Calu3 (cell line): ENCODE data around the gene C8G. TPM values are rescaled to one million over a fixed set of nuclear protein-coding genes. Genes with fewer than 3 reads are reported as not detected.

ENCODE experiments used
- BruUV-seq: library from RNA; stranded (reverse); fragments of 400-500 nt; replicated peaks from 2 replicates; lab custom pipeline; 2021; lab: Mats Ljungman, UMichigan
- CTCF ChIA-PET: fragments of 300-600 bp; sonication (Branson Sonifier 250); formaldehyde crosslinking; loops from one replicate; lab custom pipeline; 2022; ENCODE audit warnings: antibody characterized with exemption; lab: Charles Lee
- DNase-seq: peaks from one replicate; pipeline ENCODE4 v3.0.0; 2022
- H3K27ac Mint-ChIP-seq: one replicate; pipeline ENCODE4 v1.8.0; 2022; ENCODE audit warnings: mixed read lengths; ENCODE audit not compliant: unreplicated experiment
- H3K27me3 Mint-ChIP-seq: one replicate; pipeline ENCODE4 v1.8.0; 2022; ENCODE audit warnings: mixed read lengths; ENCODE audit not compliant: unreplicated experiment
- H3K36me3 Mint-ChIP-seq: one replicate; pipeline ENCODE4 v1.8.0; 2022; ENCODE audit warnings: mild to moderate bottlenecking, moderate library complexity, mixed read lengths; ENCODE audit not compliant: insufficient read depth, unreplicated experiment
- H3K4me1 Mint-ChIP-seq: one replicate; pipeline ENCODE4 v1.8.0; 2022; ENCODE audit warnings: mild to moderate bottlenecking, low read depth, mixed read lengths; ENCODE audit not compliant: unreplicated experiment
- H3K4me3 Mint-ChIP-seq: one replicate; pipeline ENCODE4 v1.8.0; 2022; ENCODE audit warnings: mild to moderate bottlenecking, low read depth, moderate library complexity, mixed read lengths; ENCODE audit not compliant: unreplicated experiment
- H3K9me3 Mint-ChIP-seq: one replicate; pipeline ENCODE4 v1.8.0; 2022; ENCODE audit warnings: low read depth, mixed read lengths; ENCODE audit not compliant: unreplicated experiment
- CTCF ChIP-seq: fragments of 200-600 bp; IDR thresholded peaks from one replicate; pipeline ENCODE4 v1.8.0; 2022; ENCODE audit warnings: antibody characterized with exemption; ENCODE audit not compliant: unreplicated experiment
- intact Hi-C: fragments of 100-400 bp; cut with micrococcal nuclease; formaldehyde crosslinking; loops from one replicate; pipeline ENCODE4 v1.10.0; 2022; ENCODE audit not compliant: unreplicated experiment
- total RNA-seq: library from RNA; stranded (reverse); gene quantifications from 2 replicates; pipeline ENCODE4 v1.2.3, GENCODE V29; 2022

The C8G gene
- total RNA-seq, 1 experiment from 2014 or later = 3.9 TPM

DNA sequence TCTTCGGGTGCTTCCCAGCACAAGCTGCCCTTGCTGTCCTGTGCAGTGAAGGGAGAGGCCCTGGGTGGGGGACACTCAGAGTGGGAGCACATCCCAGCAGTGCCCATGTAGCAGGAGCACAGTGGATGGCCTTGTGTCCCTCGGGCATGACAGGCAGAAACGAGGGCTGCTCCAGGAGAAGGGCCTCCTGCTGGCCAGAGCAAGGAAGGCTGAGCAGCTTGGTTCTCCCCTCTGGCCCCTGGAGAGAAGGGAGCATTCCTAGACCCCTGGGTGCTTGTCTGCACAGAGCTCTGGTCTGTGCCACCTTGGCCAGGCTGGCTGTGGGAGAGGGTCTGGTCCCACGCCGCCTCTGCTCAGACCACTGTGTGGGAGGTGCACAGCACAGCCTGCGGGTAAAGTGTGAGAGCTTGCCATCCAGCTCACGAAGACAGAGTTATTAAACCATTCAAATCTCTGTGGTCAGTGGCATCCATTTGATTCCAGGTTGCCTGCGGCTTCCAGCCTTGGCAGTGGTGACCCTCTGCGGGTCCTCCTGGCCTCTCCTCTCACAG lies 18.8 kb upstream of the C8G start:
- H3K4me3 Mint-ChIP-seq = no peak overlapping the region
- CTCF ChIA-PET = no interaction called here

DNA sequence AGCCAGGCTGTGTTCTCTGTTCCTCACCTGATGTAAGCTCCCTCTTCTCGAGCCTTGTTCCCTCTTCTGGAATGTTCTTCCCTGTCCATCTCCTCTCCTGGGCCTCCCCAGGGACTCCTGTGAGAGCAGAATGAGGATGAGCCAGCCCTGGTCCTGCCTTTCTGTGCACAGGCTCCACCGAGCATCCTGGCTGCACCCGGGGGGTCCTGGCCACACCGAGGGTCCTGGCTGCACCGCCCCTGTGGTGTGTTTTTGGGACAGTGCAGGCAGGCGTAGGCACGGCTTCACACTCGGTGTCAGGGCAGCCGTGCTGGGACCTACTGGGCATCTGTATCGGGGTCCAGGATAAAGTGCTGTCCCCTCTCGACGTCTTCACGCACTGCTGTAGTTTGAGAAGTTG lies 18.3 kb upstream of the C8G start:
- peaks cover 51% of the 10 kb centered on the region for H3K36me3 Mint-ChIP-seq
- no peaks in the 10 kb centered on the region for H3K4me1 Mint-ChIP-seq
- DNase-seq = no peak
- no peak overlapping the region for H3K4me3 Mint-ChIP-seq
- no peak overlapping the region for H3K27ac Mint-ChIP-seq
- intact Hi-C loops = no loop called here
- BruUV-seq = no TSS peak
- H3K9me3 Mint-ChIP-seq = no peaks in the 10 kb centered on the region
- CTCF ChIA-PET = no interaction called here
- H3K27me3 Mint-ChIP-seq = no peaks in the 10 kb centered on the region
- TF ChIP-seq CTCF = no peak

More for the DNA sequence above, 18.8 kb upstream of the C8G start:
- no peak for TF ChIP-seq CTCF
- intact Hi-C loops = no loop called here
- H3K9me3 Mint-ChIP-seq = no peaks in the 10 kb centered on the region
- H3K36me3 Mint-ChIP-seq = peaks cover 51% of the 10 kb centered on the region
- H3K27me3 Mint-ChIP-seq = no peaks in the 10 kb centered on the region
- no peaks in the 10 kb centered on the region for H3K4me1 Mint-ChIP-seq
- H3K27ac Mint-ChIP-seq = no peak overlapping the region
- no peak for DNase-seq
- BruUV-seq = no TSS peak

- H3K4me3 Mint-ChIP-seq = no peak overlapping the region
- no peak for DNase-seq
- H3K36me3 Mint-ChIP-seq = peaks cover 48% of the 10 kb centered on the region
- TF ChIP-seq CTCF = no peak
- H3K9me3 Mint-ChIP-seq = no peaks in the 10 kb centered on the region
- H3K27ac Mint-ChIP-seq = no peak overlapping the region
- no peaks in the 10 kb centered on the region for H3K4me1 Mint-ChIP-seq
- intact Hi-C loops = no loop called here
- BruUV-seq = no TSS peak
- no peaks in the 10 kb centered on the region for H3K27me3 Mint-ChIP-seq
- CTCF ChIA-PET = no interaction called here
Observed at GRCh38 chr9:136927343-136928271, 17.4 kb upstream of the C8G start.

DNA sequence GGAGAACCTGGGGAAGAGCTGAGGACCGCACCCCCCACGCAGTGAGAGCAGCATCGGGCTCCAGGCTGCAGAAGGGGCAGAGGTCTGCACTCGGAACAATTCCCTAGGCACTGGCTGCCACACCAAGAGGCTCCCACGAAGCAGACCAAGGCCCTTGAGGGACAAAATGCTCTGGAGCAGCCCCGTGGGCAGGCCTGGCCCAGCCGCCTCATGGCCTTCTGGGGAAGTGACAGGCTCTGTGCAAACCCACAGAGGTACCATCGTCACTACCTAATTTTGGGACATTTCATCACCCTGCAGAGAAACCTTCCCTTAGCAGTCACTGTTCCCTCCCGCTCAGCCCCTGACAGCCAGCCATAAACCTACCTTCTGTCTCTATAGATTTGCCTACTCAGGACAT lies 16.5 kb upstream of the C8G start:
- TF ChIP-seq CTCF = no peak
- CTCF ChIA-PET = no interaction called here
- Mint-ChIP-seq H3K4me1 (no peaks in the 10 kb centered on the region), H3K36me3 (peaks cover 50% of the 10 kb centered on the region), H3K9me3 (no peaks in the 10 kb centered on the region), H3K4me3 (no peak overlapping the region), H3K27ac (no peak overlapping the region), H3K27me3 (no peaks in the 10 kb centered on the region)
- intact Hi-C loops = no loop called here
- no TSS peak for BruUV-seq
- no peak for DNase-seq
